ENCODE results near the gene DOCK1. TPM values are rescaled to one million over a fixed set of nuclear protein-coding genes. Genes with fewer than 3 reads are reported as not detected.
A peak's percentile ranks its signal among the peaks of the same experiment; 100 is the strongest.

Gene DOCK1
- total RNA-seq, 1 experiment from 2014 or later, result 32.6 TPM

DNA sequence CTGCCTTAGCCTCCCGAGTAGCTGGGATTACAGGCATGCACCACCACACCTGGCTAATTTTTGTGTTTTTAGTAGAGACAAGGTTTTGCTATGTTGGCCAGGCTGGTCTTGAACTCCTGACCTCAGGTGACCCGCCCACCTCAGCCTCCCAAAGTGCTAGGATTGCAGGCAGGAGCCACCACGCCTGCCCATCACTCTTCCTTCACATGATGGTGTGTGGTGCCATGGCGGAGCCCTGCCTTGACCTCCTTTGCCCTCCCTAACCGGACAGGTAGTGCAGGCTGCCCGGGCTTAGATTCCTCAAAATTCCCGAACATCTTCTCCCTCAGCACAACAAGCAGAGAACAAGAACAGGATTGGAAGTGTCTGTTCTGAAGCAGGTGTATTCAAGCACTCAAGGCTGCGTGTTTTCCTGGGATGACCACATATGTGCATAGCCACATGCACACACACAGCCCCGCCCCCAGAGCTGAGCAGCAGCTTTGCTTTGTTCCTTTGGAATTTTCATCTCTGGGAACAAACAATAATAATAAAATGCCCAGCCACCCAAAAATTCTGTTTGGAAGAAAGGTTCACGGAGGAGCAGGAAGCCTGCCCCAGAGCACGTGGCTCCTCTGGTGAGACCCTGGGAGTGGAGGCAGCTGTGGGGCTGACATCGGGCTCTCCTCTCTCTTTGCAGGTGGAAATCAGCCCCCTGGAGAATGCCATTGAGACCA, 512.6 kb downstream of the DOCK1 start:
- DNase-seq (ENCODE audit: low spot score), result no peak

DNA sequence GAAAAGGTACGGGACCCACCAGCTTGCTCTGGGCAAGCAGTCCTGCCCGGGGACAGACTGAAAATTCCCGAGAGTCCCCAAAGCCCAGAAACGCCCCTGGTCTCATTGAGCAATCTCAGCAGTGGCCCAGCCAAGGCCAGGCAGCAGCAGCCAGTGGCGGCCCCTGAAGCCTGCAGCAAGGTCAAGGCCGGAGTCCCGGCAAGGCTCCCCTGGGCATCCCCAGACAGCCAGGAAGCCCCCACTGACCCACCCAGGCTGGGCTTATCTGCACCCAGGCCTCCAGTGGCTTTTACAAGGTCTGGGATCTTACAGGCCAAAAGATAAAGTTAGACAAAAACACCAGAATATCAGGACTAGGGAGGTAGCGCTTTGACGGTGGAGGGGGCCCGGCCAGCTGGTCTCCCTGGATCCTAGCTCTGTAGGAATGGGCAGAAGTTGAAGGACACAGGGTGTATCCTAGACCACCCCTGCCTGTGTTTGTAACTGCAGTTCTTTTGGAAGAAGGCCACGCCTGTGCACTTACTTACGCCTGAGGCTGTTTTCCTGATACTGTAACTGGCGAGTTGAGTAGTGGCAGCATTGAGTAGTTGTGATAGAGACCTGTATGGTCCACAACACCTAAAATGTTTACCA, 513.4 kb downstream of the DOCK1 start:
- DNase-seq (ENCODE audit: low spot score), result no peak

DNA sequence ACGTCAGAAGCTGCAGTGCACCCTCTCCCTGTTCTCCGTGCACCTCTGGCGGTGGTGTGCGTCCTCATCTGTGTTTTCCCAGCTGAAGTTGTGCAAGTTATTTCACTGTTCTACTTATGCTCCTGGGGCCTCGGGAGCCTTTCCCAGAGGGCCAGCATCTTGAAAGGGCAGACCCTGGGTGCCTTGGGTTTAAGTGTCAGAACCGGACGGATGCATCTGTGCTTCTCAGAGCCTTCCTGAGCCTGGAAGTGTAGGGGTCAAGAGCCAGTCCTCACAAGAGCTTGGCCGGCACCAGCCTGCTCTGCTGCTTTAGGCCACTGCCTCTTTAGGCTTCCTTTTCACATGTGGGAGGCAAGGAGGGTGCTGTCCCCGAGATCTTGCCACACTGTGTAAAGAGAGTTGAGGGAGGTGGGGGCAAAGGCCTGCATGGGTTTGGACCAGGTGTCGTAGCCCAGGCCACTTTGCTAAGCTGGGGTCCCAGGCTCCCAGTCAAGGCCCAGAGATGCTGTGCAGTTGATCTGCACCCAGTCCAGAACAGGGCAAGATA, 515.0 kb downstream of the DOCK1 start:
- DNase-seq (ENCODE audit: low spot score), result no peak

DNA sequence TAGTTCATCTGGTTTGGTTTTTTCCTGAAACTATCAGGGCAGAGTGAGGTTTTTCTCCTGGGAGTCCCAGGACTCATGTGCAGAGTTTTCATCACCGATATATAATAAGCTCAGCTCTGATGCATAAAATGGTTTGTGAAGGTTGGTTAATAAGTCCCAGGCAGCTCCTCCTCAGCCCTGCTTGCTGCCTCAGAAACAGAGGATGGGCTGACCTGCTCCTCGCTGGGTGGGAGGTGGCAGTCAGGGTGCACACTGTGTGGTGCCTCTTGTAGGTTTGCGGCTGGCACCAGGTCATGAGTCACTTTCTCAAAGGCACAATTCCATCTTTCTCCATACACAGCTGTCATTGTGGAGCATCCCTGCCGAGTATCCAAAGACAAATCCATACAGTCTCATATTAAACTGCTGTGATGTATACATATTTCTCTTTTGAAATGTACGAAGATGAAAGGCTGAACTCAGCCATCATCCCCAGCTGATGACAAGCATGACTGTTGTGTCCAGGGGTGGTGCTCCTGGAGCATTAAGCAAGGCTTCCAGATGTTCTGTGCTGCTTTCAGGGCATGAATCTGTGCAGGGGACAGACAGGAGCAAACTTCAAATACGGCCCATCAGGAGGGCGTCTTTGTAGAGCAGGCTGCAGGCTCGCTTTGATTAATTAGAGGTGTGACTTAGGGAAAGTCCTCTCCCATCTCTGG, 518.1 kb downstream of the DOCK1 start:
- no peak for DNase-seq (ENCODE audit: low spot score)

DNA sequence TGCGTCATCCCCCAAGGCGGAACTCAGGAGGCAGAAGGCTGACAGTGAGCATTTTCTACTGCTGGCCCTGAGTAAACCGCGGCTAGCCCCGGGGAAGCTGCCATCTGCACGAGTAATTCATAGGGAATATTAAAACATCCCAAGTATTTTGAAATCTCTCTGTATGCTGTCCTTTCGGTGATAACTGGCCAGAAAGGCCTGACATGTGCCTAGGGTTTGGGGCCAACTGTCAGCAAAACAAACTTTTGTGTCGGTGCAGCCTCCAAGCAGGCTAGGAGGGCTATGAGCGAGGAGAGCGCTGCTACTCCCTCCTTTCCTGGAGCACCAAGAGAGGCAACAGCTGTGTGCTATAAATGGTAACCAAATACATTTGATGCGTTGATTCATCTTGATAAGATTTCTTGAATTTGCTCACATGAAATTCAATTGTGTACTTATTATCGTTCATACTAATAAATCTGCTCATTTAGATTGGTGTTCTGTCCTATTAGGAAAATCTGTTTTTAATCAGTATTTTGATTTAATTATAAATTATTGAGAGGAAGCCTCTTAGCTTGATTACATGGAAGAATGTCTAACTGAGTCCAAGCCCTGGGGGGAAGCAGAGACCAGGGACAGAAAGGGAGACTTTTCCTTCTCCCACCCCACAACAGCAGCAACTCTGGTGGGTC, 519.5 kb downstream of the DOCK1 start:
- DNase-seq (ENCODE audit: low spot score), result no peak

DNA sequence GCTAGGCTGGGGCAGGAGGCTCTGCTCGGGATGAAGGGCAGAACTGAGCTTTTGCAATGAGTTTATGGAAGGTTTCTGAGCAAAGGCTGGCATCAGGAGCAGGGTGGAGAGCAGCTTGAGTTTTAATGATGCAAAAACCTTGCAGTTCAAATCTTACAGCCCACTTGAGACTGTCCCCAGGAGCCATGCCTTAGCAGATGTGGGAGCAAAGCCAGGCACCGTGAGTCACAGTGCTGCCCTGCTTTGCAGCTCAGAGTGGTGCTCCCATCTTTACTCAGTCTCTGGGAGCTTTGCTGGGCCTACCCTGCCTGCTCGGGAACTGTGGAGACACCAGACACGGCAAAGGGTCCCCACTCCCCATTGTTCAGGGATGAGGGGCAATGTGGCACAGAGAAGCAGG, 521.5 kb downstream of the DOCK1 start:
- no peak for DNase-seq (ENCODE audit: low spot score)

DNA sequence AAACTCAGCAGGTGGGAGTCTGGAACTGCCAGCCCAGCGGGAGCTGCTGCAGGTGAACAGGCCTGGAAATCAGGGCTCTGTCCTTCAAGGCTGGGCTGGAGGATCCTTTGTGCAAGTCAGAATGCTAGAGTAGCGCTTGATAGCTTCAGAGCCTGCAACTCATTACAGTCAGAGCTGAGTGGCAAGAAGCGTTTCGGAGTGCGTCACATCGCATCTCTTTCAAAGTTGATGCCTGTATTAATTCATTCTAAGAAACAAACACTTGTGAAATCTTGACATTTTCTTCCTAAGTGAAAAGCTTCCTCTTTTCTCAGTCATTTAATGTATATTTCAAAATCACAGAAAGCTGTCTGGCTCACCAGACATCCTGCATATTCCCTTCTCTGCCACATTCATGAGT, 522.7 kb downstream of the DOCK1 start:
- no peak for DNase-seq (ENCODE audit: low spot score)

DNA sequence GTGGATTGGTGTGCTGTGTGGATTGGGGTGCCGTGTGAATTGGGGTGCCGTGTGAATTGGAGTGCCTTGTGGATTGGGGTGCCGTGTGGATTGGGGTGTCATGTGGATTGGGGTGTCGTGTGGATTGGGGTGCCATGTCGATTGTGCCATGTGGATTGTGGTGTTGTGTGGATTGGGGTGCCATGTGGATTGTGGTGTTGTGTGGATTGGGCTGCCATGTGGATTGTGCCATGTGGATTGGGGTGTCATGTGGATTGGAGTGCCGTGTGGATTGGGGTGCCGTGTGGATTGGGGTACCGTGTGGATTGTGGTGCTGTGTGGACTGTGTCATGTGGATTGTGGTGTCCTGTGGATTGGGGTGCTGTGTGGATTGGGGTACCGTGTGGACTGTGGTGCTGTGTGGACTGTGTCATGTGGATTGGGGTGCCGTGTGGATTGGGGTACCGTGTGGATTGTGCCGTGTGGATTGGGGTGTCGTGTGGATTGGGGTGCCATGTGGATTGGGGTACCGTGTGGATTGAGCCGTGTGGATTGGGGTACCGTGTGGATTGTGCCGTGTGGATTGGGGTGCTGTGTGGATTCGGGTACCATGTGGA, 523.3 kb downstream of the DOCK1 start:
- no peak for DNase-seq (ENCODE audit: low spot score)

DNA sequence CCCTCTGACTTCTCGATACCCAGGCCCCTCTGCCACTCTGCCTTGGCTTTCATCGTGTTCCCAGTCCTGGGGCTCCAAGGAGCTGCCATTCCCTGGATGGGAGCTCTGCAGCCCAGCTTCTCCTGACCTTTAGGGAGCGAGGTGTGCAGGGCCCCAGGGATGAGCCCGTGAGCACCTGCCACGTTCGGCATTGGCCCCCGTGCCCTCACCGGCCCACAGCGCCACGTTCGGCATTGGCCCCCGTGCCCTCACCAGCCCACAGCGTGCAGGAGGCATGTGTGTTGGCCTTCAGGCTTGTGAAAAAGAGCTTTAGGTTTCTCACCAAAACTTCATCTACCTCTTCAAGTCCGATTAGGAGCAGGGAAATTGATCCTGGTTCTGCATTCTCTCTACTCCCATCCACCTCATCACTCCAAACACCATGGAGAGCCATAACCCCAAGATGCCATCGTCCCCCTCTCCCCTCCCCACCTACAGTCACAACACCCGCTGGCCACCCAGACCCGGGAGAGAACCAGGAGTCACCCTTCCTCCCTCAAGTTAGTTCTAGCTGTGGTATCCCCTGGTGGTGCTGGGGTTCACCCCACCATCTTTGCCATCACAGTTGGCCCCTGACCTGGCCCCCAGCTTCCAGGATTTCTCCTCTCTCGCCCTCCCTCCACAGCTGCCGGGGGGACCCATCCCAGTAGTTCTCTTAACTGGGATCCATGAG, 524.5 kb downstream of the DOCK1 start:
- DNase-seq (ENCODE audit: low spot score), result no peak

DNA sequence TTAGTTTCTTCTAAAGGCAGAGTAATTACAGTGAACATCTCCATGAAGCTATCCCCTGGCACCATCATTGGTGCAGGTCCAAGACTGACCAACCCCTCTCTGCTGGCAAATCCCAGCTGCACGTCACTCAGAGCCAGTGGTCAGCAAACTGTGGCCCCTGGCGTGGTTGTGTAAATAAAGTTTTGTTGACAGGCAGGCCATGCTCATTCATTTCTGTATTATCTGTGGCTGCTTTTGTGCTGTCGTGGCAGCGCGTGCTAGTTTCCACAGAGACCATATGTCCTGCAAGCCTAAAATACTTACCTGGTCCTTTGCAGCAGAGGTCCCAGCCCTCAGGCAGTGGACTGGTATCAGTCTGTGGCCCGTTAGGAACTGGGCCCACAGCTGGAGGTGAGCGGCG, 526.3 kb downstream of the DOCK1 start:
- no peak for DNase-seq (ENCODE audit: low spot score)

DNA sequence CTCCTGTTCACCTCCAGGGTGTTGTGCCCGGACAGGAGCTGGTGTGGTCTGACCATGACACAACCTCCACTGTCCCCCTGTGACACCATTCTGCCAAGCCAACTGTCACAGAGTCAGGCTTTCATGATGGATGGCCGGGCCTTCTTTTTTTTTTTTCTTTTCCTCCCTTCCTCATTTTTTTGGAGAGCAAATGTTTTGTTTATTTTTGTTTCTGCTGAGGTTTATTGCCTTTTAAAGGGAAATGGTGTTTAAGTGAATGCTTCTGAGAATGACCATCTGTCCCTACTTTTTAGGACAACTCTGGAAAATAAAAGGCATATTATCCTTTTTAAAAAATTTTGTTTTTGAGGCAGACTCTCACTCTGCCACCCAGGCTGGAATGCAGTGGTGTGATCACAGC, 528.8 kb downstream of the DOCK1 start:
- no peak for DNase-seq (ENCODE audit: low spot score)

DNA sequence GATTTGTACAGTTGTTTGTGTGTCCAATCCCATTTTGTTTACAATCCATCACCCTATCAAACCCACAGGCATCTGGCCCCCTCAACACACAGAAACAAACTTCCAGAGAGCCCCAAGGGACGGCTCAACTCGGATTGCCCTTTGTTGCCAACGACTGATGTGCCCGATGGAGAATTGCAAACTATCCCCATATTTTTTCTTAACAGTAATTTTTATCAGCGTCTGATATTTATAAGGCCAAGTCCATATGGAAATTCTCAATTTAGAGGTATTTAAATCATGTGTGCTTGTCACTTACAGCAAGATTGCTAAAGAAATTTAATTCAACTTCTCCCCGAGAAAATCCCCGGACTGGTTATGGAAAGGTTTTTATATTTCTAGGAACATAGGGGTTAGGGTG, 530.0 kb downstream of the DOCK1 start:
- DNase-seq (ENCODE audit: low spot score), result no peak

DNA sequence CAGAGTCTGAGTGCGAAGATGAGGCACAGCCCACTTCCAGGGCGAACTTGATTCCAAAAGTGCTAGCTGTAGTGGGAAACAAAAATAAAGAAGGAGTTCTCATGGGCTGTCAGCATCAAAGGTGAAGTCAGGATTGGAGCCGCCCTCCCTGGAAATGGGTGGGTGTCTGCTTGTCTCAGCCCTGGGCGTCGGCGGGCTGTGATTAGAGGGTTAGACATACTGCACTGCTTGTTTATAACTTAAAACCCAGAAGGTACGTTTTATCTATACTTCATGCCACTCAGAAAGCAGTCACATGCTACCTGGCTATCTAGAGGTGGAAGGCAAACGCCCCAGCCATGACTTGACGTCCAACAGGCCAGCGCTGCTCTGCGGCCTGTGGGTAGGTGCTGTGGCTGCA, 535.1 kb downstream of the DOCK1 start:
- no peak for DNase-seq (ENCODE audit: low spot score)

DNA sequence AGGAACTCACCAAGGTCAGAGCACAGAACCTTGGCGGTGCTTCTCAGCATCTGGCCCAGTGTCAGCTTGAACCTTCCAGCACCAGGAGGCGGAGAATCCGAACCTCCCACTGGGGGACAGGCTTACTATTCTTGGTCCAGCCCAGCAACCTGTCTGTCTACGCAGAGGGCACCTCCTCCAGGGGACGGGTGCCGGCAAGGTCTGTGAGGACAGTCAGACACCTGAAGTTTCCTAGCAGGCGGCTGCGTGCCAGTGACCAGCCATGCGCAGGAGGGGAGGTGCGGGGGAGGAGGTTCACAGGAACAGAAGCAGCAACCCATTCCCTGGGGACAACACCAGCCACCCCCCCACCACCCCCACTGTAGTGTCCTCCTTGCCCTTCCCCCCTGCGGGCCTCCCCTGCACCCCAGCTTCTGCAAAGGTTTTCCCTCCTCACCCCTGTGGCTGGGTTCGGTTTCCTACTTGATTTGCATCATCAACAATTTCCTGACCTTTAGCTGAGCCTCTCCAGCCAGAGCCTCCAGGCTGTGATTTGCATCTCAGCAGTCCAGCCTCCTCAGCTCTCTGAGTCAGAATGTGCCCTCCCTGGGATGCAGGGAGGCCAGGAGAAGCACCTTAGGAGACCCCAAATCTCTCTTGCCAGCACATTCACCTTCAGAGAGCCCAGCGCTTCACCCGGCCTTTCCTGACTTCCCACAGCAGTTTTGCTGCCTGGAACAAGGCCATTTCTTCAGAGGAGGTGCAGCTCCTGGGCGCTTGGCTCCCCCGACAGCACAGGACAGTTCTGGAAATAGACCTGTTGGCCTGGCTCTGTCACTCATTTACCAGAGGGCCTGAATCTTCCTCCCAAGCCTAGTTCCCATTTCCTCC, 536.4 kb downstream of the DOCK1 start:
- DNase-seq (ENCODE audit: low spot score), result peak; percentile 22

DNA sequence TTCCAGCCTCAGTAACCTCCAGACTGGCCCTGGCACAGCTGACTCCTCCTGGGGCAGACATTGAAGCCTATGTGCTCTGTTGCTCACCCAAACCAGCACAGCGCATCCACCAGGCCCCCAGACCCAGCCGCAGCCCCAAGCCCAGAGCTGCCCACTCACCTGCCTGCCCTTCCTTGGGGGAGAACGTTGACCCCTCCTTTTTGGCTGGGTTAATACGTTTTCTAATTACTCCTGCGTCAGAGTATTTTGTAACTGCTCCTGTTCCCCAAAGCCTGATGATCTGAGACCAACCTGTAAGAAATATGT, 536.9 kb downstream of the DOCK1 start:
- DNase-seq (ENCODE audit: low spot score), result no peak

DNA sequence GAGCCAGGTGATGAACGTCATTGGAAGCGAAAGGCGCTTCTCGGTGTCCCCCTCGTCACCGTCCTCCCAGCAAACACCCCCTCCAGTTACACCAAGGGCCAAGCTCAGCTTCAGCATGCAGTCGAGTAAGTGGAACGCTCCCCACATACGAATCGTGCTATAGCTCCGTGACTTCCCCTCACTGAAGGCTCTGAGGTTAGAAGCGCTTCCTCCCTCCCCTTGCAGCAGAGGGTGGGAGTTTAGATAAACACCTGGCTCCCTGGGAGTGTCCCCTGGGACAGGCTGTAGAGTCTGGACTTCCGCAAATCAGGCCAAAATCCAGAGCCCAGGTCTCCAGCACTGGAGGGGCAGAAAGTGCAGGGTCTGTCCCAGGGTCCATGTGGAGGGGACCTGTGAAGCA, 538.9 kb downstream of the DOCK1 start:
- no peak for DNase-seq (ENCODE audit: low spot score)

DNA sequence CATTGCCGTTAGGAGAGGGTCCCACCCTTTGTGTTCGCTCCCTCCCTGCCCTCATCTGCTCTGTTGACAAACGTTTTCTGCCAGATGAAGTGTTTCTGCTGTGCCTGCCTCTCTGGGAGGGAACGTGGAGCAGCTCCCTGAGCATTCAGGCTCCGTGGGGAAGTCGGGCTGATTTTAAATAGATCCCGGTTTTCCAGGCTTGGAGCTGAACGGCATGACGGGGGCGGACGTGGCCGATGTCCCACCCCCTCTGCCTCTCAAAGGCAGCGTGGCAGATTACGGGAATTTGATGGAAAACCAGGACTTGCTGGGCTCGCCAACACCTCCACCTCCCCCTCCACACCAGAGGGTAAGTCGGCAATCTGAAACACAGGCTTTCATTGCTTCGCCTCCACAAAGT, 542.0 kb downstream of the DOCK1 start:
- DNase-seq (ENCODE audit: low spot score), result no peak

DNA sequence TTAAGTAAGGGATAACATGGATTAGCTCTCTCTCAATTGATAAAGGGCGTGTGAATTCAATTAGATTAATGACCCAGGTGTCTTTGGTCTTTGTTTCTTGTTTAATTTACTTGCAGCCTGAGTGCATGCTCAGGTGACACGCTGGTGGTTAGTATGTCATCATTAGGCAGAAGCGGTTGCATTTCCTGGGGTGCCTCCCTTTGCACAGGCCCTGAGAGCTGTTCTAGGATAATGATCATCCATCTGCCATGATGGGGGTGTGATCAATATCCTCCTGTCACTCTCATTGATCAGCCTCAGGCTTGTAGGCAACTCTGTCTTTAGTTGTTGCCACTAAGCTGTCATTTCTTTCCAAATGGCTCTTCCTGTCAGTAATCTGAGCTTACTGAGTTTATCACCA, 544.3 kb downstream of the DOCK1 start:
- no peak for DNase-seq (ENCODE audit: low spot score)

DNA sequence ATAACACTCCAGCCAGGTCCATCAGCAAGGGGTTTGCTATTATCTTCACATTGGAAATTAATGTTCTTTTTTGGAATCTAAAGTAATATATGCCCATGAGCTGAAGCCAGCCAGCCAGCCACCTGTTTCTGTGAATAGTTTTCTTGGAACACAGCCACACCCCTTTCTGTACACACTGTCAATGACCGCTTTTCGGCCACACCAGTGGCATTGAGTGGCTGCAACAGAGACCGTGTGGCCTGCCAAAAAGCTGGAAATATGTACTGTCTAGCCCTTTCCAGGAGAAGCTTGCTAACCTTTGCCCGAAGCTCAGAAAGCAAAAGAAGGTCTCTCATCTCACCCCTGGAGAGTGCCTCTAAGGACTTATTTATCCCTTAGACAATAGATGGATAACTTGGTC, 545.4 kb downstream of the DOCK1 start:
- DNase-seq (ENCODE audit: low spot score), result no peak

DNA sequence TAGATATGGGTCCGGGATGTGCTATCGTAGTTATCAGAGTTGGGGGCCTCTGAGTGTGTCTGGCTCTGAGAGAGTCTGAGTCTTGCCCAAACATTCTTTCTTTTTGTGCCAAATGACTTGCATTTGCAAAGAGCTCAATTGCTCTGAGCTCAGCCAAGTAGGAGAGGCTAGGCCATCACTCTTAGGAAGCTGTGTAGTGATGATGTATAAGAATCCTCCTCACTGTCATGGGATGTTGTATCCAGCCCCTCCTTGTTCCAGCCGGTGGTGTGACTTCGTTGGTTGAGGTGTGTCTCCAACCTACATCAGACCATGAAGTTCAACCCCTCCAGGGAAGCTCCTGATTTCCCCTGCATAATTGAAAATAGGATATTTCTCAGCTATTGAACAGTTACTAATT, 546.4 kb downstream of the DOCK1 start:
- DNase-seq (ENCODE audit: low spot score), result no peak

Measured in HT-29 (cell line).